ENCODE data around the gene SPCS3. TPM values are rescaled to one million over a fixed set of nuclear protein-coding genes. Genes with fewer than 3 reads are reported as not detected.

The SPCS3 gene
- total RNA-seq, 1 donor from 2014 or later, result 106 TPM

DNA sequence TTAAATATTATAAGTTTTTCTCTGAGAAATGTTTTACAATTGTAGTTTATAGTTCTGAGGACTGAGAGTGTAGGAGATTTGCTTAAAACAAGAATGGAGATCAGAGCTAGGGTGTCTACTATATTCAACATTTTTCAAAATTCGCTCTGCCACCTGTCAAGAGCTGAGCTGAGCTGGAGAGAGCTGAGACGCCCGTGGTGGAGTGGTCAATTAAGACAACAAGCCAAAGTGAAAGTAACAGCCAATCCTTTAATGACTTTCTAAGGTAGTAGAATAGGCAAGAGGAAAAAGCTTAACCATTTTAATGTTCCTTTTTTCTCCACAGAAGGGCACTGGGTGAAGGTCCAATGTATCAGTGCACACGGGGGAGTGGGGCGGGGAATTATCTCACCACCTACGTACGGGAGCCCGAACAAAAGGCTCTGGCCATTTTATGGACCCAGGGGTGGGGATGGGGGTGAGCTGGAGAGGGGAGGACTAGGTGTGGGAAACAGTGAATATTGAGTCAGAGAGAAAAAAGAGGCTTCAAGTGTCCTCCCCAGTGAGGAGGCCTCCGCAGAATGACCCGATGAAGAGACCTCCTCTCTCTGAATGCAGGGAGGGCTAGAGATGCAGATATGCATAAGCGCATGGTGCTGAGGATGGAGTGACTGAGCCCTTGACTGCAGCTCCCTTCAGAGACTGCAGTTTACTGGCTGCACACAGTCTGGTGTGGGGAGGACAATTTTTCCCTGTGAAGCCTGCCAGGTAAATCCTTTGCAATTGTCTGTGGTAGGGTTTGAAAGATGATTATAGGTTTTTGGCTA lies 60.8 kb downstream of the SPCS3 start:
- Mint-ChIP-seq H3K36me3 (no peaks in the 10 kb centered on the region), H3K4me1 (ENCODE audit: unreplicated experiment) (no peaks in the 10 kb centered on the region), H3K27me3 (peaks cover 6% of the 10 kb centered on the region), H3K4me3 (no peak overlapping the region), H3K27ac (peak overlapping the region; percentile 16), H3K9me3 (no peaks in the 10 kb centered on the region)
- no peak for DNase-seq (ENCODE audit: extremely low spot score, unreplicated experiment)
- TF ChIP-seq, protein P1, sequence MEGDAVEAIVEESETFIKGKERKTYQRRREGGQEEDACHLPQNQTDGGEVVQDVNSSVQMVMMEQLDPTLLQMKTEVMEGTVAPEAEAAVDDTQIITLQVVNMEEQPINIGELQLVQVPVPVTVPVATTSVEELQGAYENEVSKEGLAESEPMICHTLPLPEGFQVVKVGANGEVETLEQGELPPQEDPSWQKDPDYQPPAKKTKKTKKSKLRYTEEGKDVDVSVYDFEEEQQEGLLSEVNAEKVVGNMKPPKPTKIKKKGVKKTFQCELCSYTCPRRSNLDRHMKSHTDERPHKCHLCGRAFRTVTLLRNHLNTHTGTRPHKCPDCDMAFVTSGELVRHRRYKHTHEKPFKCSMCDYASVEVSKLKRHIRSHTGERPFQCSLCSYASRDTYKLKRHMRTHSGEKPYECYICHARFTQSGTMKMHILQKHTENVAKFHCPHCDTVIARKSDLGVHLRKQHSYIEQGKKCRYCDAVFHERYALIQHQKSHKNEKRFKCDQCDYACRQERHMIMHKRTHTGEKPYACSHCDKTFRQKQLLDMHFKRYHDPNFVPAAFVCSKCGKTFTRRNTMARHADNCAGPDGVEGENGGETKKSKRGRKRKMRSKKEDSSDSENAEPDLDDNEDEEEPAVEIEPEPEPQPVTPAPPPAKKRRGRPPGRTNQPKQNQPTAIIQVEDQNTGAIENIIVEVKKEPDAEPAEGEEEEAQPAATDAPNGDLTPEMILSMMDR (conservative IDR thresholded peaks at IDR 0.05), result no peak

Other genes starting within 250 kb of the SPCS3 start
- gene SPATA4, start 124.4 kb upstream of the SPCS3 start, total RNA-seq (ENCODE audit: low replicate concordance), result 0.33 and 0.75 TPM in 2 replicates
- 0.10 TPM in 1 of 2 replicates, not detected in the other for gene ASB5, start 50.7 kb upstream of the SPCS3 start, total RNA-seq (ENCODE audit: low replicate concordance)